MCF 10A (cell line): ENCODE data around the gene PPEF2. TPM values are rescaled to one million over a fixed set of nuclear protein-coding genes. Genes with fewer than 3 reads are reported as not detected.

Source experiments
- BruUV-seq: library from RNA; stranded (reverse); fragments of 400-500 nt; replicated peaks from 2 replicates; lab custom pipeline; 2021; lab: Mats Ljungman, UMichigan
- CTCF ChIA-PET: fragments of 300-600 bp; sonication (Branson Sonifier 250); formaldehyde crosslinking; extraction: SDS; loops from one replicate; lab custom pipeline; 2021; ENCODE audit warnings: antibody characterized with exemption, inconsistent platforms; lab: Yijun Ruan, JAX
- POLR2A ChIA-PET: fragments of 300-600, 350-650 bp; sonication (Branson Sonifier 250); formaldehyde crosslinking; extraction: SDS; loops from one replicate; lab custom pipeline; 2020; ENCODE audit warnings: antibody characterized with exemption, inconsistent platforms; lab: Yijun Ruan, JAX
- DNase-seq: peaks from one replicate; pipeline ENCODE4 v3.0.0-alpha.2; 2018; ENCODE audit not compliant: unreplicated experiment
- H3K27ac Mint-ChIP-seq: one replicate; pipeline ENCODE4 v1.8.0; 2022; ENCODE audit warnings: mild to moderate bottlenecking, low read depth, mixed read lengths; ENCODE audit not compliant: unreplicated experiment
- H3K27me3 Mint-ChIP-seq: one replicate; pipeline ENCODE4 v1.8.0; 2022; ENCODE audit warnings: mixed read lengths; ENCODE audit not compliant: insufficient read depth, unreplicated experiment
- H3K36me3 Mint-ChIP-seq: one replicate; pipeline ENCODE4 v1.8.0; 2022; ENCODE audit warnings: mild to moderate bottlenecking, moderate library complexity, mixed read lengths; ENCODE audit not compliant: insufficient read depth, unreplicated experiment
- H3K4me1 Mint-ChIP-seq: one replicate; pipeline ENCODE4 v1.8.0; 2022; ENCODE audit warnings: mixed read lengths; ENCODE audit not compliant: insufficient read depth, unreplicated experiment
- H3K4me3 Mint-ChIP-seq: one replicate; pipeline ENCODE4 v1.8.0; 2022; ENCODE audit warnings: mild to moderate bottlenecking, moderate library complexity, mixed read lengths; ENCODE audit not compliant: unreplicated experiment
- H3K9me3 Mint-ChIP-seq: one replicate; pipeline ENCODE4 v1.8.0; 2022; ENCODE audit warnings: mixed read lengths; ENCODE audit not compliant: unreplicated experiment
- intact Hi-C: fragments of 100-400 bp; cut with micrococcal nuclease; formaldehyde crosslinking; loops from 2 replicates; pipeline ENCODE4 v1.14.1; 2022
- total RNA-seq: library from RNA; stranded (reverse); gene quantifications from 2 replicates; pipeline ENCODE4 v1.2.3, GENCODE V29; 2022
- TF ChIP-seq, protein P1 (sequence below): fragments of 200-600 bp; IDR thresholded peaks from one replicate; pipeline ENCODE4 v1.8.0; 2022; ENCODE audit warnings: antibody characterized with exemption, mild to moderate bottlenecking; ENCODE audit not compliant: unreplicated experiment

The PPEF2 gene
- total RNA-seq, 1 experiment from 2014 or later = not detected

- H3K9me3 Mint-ChIP-seq = no peaks in the 10 kb centered on the region
Observed at GRCh38 chr4:75898536-75898935, 3.7 kb downstream of the PPEF2 start.

DNA sequence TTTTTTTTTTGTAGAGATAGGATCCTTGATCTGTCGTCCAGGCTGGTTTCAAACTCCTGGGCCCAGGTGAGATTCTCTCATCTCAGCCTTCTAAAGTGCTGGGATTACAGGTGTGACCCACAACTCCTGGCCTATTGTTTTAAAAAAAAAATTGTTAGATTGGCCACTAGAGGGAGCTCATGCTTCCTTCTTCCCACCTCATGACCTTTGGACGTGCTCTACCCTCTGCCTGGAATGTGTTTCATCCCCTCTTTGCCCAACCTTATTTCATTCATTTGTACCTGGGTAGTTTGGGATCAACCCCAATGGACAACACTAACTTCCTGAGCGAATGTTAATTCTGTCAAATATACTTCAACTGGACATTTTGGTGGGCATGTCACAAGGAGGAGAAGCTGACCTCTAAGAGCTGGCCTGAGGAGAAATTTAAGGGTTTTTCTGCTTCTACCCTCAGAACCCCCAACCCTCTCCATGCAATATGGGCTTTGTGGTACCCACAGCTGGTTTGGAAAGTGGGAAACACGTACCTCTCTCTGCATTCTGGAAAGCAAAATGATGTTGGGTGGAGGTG is 6.4 kb downstream of the PPEF2 start:
- no TSS peak for BruUV-seq
- no peaks in the 10 kb centered on the region for H3K4me1 Mint-ChIP-seq
- no peaks in the 10 kb centered on the region for H3K36me3 Mint-ChIP-seq
- no peaks in the 10 kb centered on the region for H3K27me3 Mint-ChIP-seq
- CTCF ChIA-PET = interaction anchor here (0.5 to 5.8 kb wide), 34 partner anchors 9 to 380 kb away, joined by 3 to 66 read pairs (median 4); partner anchors contain the start of gene NAAA
- intact Hi-C loops = loop anchor here (1.0 kb wide), 1 partner anchor 171 kb away; no protein-coding TSS in a partner anchor
- no peak overlapping the region for H3K27ac Mint-ChIP-seq
- no peak overlapping the region for H3K4me3 Mint-ChIP-seq
- TF ChIP-seq, protein P1, sequence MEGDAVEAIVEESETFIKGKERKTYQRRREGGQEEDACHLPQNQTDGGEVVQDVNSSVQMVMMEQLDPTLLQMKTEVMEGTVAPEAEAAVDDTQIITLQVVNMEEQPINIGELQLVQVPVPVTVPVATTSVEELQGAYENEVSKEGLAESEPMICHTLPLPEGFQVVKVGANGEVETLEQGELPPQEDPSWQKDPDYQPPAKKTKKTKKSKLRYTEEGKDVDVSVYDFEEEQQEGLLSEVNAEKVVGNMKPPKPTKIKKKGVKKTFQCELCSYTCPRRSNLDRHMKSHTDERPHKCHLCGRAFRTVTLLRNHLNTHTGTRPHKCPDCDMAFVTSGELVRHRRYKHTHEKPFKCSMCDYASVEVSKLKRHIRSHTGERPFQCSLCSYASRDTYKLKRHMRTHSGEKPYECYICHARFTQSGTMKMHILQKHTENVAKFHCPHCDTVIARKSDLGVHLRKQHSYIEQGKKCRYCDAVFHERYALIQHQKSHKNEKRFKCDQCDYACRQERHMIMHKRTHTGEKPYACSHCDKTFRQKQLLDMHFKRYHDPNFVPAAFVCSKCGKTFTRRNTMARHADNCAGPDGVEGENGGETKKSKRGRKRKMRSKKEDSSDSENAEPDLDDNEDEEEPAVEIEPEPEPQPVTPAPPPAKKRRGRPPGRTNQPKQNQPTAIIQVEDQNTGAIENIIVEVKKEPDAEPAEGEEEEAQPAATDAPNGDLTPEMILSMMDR = peak; percentile 65
- POLR2A ChIA-PET = interaction anchor here (0.5 to 2.2 kb wide), 3 partner anchors 8 to 44 kb away, joined by 3 to 5 read pairs (median 3); partner anchors contain the start of gene NAAA
- DNase-seq = peak; percentile 54
- no peaks in the 10 kb centered on the region for H3K9me3 Mint-ChIP-seq

More at GRCh38 chr4:75898536-75898935, 3.7 kb downstream of the PPEF2 start:
- Mint-ChIP-seq H3K4me3 (no peak overlapping the region), H3K36me3 (no peaks in the 10 kb centered on the region), H3K27ac (no peak overlapping the region), H3K27me3 (no peaks in the 10 kb centered on the region), H3K4me1 (no peaks in the 10 kb centered on the region)
- intact Hi-C loops = no loop called here
- ChIA-PET POLR2A (interaction anchor here (1.9 kb wide), 1 partner anchor 8 kb away, joined by 9 read pairs; no protein-coding TSS in a partner anchor), CTCF (interaction anchor here (2.1 to 5.6 kb wide), 2 partner anchors 17 to 29 kb away, joined by 4 to 66 read pairs; no protein-coding TSS in a partner anchor)
- BruUV-seq = no TSS peak
- DNase-seq = no peak
- TF ChIP-seq, protein P1 = no peak

DNA sequence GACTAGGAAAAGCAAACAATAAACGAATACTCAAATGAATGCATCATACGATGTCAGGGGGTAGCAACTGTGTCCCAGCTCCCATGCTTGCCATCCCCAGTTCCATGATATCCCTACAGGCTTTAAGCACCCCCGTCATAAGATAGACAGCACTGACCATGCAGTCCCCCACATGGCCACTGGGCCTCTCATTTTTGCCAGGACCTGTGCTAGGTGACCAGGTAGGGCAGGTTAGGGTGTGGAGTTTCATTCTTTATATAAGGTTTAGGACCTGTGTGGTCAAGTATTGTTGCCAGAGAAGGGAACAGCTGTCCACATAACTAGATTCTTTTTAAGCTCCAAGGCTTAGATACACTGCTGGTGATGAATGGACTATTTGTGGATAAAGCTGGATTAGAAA is 9.7 kb downstream of the PPEF2 start:
- H3K9me3 Mint-ChIP-seq = no peaks in the 10 kb centered on the region
- TF ChIP-seq, protein P1 = peak; percentile 31
- H3K4me3 Mint-ChIP-seq = no peak overlapping the region
- intact Hi-C loops = no loop called here
- H3K4me1 Mint-ChIP-seq = peaks cover 6% of the 10 kb centered on the region
- CTCF ChIA-PET = interaction anchor here (0.5 to 5.8 kb wide), 6 partner anchors 13 to 679 kb away, joined by 3 to 50 read pairs (median 4); no protein-coding TSS in a partner anchor
- no peak for DNase-seq
- no peak overlapping the region for H3K27ac Mint-ChIP-seq
- POLR2A ChIA-PET = no interaction called here
- BruUV-seq = no TSS peak
- H3K36me3 Mint-ChIP-seq = no peaks in the 10 kb centered on the region
- peaks cover 20% of the 10 kb centered on the region for H3K27me3 Mint-ChIP-seq

DNA sequence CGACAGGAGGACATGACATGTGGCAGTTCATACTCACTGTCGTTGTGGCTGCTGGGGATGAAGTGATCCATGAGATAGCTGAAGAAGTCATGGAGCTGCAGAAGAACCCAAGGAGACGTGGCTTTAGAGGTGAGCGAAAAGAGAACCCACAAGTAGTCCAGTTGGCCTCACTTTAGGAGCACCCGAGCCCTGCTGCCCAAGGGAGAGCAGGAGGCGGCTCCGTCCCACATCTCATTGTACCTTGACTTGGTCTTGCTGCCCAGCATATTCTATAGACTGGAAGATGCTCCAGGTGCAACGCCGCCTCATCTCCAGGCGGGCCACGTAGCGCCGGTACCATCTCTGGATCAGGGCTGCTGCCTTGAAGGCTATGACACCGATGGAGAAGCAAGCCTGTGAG is 10.6 kb downstream of the PPEF2 start:
- ChIA-PET CTCF (interaction anchor here (0.6 to 5.8 kb wide), 3 partner anchors 14 to 23 kb away, joined by 3 to 50 read pairs (median 4); no protein-coding TSS in a partner anchor), POLR2A (no interaction called here)
- peaks cover 20% of the 10 kb centered on the region for H3K27me3 Mint-ChIP-seq
- DNase-seq = no peak
- peaks cover 6% of the 10 kb centered on the region for H3K4me1 Mint-ChIP-seq
- no peak overlapping the region for H3K27ac Mint-ChIP-seq
- H3K4me3 Mint-ChIP-seq = no peak overlapping the region
- TF ChIP-seq, protein P1 = no peak
- BruUV-seq = no TSS peak
- H3K9me3 Mint-ChIP-seq = no peaks in the 10 kb centered on the region
- intact Hi-C loops = no loop called here
- H3K36me3 Mint-ChIP-seq = no peaks in the 10 kb centered on the region
